ENCODE results near the gene LAT.

DNA sequence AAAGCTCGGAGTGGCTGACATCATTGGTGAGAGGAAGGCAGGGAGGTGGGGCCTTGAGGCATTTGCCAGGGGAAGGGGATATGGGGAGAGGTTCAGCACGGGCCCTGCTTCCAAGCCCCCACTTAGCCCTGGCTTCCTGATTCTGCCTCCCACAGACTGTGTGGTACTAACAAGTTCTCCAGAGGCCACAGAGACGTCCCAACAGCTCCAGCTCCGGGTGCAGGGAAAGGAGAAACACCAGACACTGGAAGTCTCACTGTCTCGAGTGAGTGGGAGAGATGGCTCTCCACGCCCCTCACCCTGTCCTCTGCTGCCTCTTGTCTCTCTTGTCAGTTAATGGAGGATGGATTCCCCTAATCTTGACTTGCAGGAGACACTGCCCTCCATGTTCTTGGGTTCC, 26.0 kb upstream of the LAT start:
- TF ChIP-seq POLR2A (IDR thresholded peaks at IDR 0.05), result no peak
- TF ChIP-seq, protein P1, sequence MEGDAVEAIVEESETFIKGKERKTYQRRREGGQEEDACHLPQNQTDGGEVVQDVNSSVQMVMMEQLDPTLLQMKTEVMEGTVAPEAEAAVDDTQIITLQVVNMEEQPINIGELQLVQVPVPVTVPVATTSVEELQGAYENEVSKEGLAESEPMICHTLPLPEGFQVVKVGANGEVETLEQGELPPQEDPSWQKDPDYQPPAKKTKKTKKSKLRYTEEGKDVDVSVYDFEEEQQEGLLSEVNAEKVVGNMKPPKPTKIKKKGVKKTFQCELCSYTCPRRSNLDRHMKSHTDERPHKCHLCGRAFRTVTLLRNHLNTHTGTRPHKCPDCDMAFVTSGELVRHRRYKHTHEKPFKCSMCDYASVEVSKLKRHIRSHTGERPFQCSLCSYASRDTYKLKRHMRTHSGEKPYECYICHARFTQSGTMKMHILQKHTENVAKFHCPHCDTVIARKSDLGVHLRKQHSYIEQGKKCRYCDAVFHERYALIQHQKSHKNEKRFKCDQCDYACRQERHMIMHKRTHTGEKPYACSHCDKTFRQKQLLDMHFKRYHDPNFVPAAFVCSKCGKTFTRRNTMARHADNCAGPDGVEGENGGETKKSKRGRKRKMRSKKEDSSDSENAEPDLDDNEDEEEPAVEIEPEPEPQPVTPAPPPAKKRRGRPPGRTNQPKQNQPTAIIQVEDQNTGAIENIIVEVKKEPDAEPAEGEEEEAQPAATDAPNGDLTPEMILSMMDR (IDR thresholded peaks at IDR 0.05), result no peak
